HepG2 (cell line): ENCODE results near the gene ICAM5. TPM values are rescaled to one million over a fixed set of nuclear protein-coding genes. Genes with fewer than 3 reads are reported as not detected.

ENCODE experiments used
- GMEB1 ChIP-seq: sonication (generic); formaldehyde crosslinking; IDR thresholded peaks from 2 replicates; pipeline ENCODE4 v1.5.1; 2020; ENCODE audit warnings: missing genetic modification reagents, mild to moderate bottlenecking, borderline replicate concordance
- HOXA9 ChIP-seq: sonication (generic); formaldehyde crosslinking; IDR thresholded peaks from 2 replicates; pipeline ENCODE4 v1.8.1; 2022; ENCODE audit warnings: missing genetic modification reagents, mild to moderate bottlenecking, moderate library complexity, borderline replicate concordance
- MAZ ChIP-seq, 2 experiments: sonication (generic) in 1 of 2; formaldehyde crosslinking in 1 of 2; IDR thresholded peaks; 2 replicates each; pipeline versions ENCODE4 v1.5.0 to v1.6.1; 2012 to 2020; ENCODE audit warnings: low read depth in 2 of 2, mild to moderate bottlenecking in 2 of 2, borderline replicate concordance in 1 of 2, improper control_type of control experiment in 1 of 2, low read length in 1 of 2, missing genetic modification reagents in 1 of 2, moderate library complexity in 1 of 2
- MTF2 ChIP-seq: sonication (generic); formaldehyde crosslinking; IDR thresholded peaks from 2 replicates; pipeline ENCODE4 v1.5.0; 2020; ENCODE audit warnings: missing genetic modification reagents, borderline replicate concordance
- NR2F6 ChIP-seq, 2 experiments: IDR thresholded peaks; 2 replicates each; pipeline ENCODE4 v1.6.1; 2016; ENCODE audit warnings: antibody characterized with exemption in 1 of 2, mild to moderate bottlenecking in 1 of 2
- SOX5 ChIP-seq: IDR thresholded peaks from 2 replicates; pipeline ENCODE4 v1.6.1; 2016; ENCODE audit warnings: borderline replicate concordance
- STAT5B ChIP-seq: sonication (generic); formaldehyde crosslinking; IDR thresholded peaks from 2 replicates; pipeline ENCODE4 v1.4.0; 2020; ENCODE audit warnings: missing genetic modification reagents
- THAP11 ChIP-seq: IDR thresholded peaks from 2 replicates; pipeline ENCODE4 v1.6.1; 2016; ENCODE audit warnings: missing biosample characterization, missing genetic modification reagents
- XRCC5 ChIP-seq: fragments of 200-400 bp; formaldehyde crosslinking; optimal IDR thresholded peaks from 2 replicates; pipeline ENCODE3; 2017; ENCODE audit warnings: mild to moderate bottlenecking, low read length
- ZNF616 ChIP-seq: sonication (generic); formaldehyde crosslinking; IDR thresholded peaks from 2 replicates; pipeline ENCODE4 v1.5.0; 2020; ENCODE audit warnings: low read depth, mild to moderate bottlenecking, missing genetic modification reagents
- ZNF777 ChIP-seq: sonication (generic); formaldehyde crosslinking; IDR thresholded peaks from 2 replicates; pipeline ENCODE4 v1.4.0; 2020; ENCODE audit warnings: missing genetic modification reagents
- polyA plus RNA-seq, 8 experiments: library from polyadenylated mRNA; depleted of rRNA in 3 of 8; stranded (reverse) in 7 of 8; unstranded in 1 of 8; fragments of >200 nt; fragmentation: Illumina TruSeq in 4 of 8; extraction: Trizol in 4 of 8; gene quantifications; 2 replicates each; pipeline versions ENCODE4 v1.2.1 to v1.2.3, GENCODE V29; 2011 to 2016; ENCODE audit warnings: low read depth in 4 of 8, missing spikeins in 1 of 8, mixed read lengths in 1 of 8; ENCODE audit not compliant: insufficient read depth in 1 of 8
- total RNA-seq, 5 experiments: library from RNA; depleted of rRNA; stranded (reverse); fragments of >200 nt; fragmentation: Illumina TruSeq; extraction: Trizol; gene quantifications; 2 replicates each; pipeline ENCODE4 v1.2.3, GENCODE V29; 2016; ENCODE audit warnings: low read depth in 1 of 5
- TF ChIP-seq, protein P1 (sequence below): sonication (generic); formaldehyde crosslinking; IDR thresholded peaks from 2 replicates; pipeline ENCODE4 v1.4.0; 2020; ENCODE audit warnings: missing genetic modification reagents, borderline replicate concordance
- TF ChIP-seq, protein P2 (sequence below): sonication (generic); formaldehyde crosslinking; IDR thresholded peaks from 2 replicates; pipeline ENCODE4 v1.4.0; 2020; ENCODE audit warnings: missing genetic modification reagents
- TF ChIP-seq, protein P3 (sequence below): sonication (generic); formaldehyde crosslinking; IDR thresholded peaks from 2 replicates; pipeline ENCODE4 v1.4.0; 2020; ENCODE audit warnings: missing genetic modification reagents
- TF ChIP-seq, protein P4 (sequence below): sonication (generic); formaldehyde crosslinking; IDR thresholded peaks from 2 replicates; pipeline ENCODE4 v1.5.0; 2020; ENCODE audit warnings: missing genetic modification reagents, mild to moderate bottlenecking, borderline replicate concordance

The ICAM5 gene
- total and polyA plus RNA-seq, 2 of the 13 experiments (the other 11 are each of a cell fraction or from before 2014, with no cell fraction given), result 0.46 to 1.6 TPM

DNA sequence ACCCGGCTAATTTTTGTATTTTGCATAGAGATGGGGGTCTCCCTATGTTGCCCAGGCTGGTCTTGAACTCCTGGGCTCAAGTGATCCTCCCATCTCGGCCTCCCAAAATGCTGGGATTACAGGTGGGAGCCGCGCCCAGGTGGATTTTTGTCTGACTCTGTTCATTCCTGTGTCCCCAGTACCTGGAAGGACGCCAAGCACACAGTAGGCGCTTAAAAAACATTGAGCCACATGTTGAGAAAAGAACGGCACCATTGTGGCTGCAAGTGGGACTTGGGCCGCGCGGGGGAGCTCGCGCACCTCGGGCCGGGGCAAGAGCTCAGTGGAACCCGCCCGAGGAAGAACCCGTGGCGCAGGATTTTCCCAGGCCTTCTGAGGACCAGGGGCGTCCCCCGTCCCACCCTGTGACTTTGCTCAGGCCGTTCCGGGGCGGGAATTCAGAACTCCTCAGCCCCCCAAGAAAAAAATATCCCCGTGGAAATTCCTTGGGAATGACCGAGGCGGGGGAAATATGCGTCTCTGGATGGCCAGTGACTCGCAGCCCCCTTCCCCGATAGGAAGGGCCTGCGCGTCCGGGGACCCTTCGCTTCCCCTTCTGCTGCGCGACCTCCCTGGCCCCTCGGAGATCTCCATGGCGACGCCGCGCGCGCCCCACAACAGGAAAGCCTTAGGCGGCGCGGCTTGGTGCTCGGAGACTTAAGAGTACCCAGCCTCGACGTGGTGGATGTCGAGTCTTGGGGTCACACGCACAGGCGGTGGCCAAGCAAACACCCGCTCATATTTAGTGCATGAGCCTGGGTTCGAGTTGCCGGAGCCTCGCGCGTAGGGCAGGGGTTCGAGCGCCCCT lies 20.2 kb upstream of the ICAM5 start (continued):
- TF ChIP-seq NR2F6 (IDR thresholded peaks at IDR 0.05) (no peak), NR2F6 (CRISPR knock-in tag; IDR thresholded peaks at IDR 0.05) (0 out of 2 replicates have a peak, but pooled peaks have one; percentile 28), ZNF616 (CRISPR knock-in tag) (no peak), HOXA9 (CRISPR knock-in tag) (no peak), ZNF777 (CRISPR knock-in tag) (no peak), GMEB1 (CRISPR knock-in tag) (no peak), SOX5 (0 out of 2 replicates have a peak, but pooled peaks have one; percentile 10), MTF2 (CRISPR knock-in tag) (no peak), STAT5B (CRISPR knock-in tag) (no peak), MAZ (IDR thresholded peaks at IDR 0.05; ENCODE audit: borderline replicate concordance, low read depth, low read length) (no peak), MAZ (CRISPR knock-in tag; IDR thresholded peaks at IDR 0.05; ENCODE audit: low read depth) (no peak), THAP11 (0 out of 2 replicates have a peak, but pooled peaks have one; percentile 36), XRCC5 (peak; percentile 56)
- TF ChIP-seq, protein P1, sequence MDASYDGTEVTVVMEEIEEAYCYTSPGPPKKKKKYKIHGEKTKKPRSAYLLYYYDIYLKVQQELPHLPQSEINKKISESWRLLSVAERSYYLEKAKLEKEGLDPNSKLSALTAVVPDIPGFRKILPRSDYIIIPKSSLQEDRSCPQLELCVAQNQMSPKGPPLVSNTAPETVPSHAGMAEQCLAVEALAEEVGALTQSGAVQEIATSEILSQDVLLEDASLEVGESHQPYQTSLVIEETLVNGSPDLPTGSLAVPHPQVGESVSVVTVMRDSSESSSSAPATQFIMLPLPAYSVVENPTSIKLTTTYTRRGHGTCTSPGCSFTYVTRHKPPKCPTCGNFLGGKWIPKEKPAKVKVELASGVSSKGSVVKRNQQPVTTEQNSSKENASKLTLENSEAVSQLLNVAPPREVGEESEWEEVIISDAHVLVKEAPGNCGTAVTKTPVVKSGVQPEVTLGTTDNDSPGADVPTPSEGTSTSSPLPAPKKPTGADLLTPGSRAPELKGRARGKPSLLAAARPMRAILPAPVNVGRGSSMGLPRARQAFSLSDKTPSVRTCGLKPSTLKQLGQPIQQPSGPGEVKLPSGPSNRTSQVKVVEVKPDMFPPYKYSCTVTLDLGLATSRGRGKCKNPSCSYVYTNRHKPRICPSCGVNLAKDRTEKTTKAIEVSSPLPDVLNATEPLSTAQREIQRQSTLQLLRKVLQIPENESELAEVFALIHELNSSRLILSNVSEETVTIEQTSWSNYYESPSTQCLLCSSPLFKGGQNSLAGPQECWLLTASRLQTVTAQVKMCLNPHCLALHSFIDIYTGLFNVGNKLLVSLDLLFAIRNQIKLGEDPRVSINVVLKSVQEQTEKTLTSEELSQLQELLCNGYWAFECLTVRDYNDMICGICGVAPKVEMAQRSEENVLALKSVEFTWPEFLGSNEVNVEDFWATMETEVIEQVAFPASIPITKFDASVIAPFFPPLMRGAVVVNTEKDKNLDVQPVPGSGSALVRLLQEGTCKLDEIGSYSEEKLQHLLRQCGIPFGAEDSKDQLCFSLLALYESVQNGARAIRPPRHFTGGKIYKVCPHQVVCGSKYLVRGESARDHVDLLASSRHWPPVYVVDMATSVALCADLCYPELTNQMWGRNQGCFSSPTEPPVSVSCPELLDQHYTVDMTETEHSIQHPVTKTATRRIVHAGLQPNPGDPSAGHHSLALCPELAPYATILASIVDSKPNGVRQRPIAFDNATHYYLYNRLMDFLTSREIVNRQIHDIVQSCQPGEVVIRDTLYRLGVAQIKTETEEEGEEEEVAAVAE (CRISPR knock-in tag), result 0 out of 2 replicates have a peak, but pooled peaks have one; percentile 59
- TF ChIP-seq, protein P2, sequence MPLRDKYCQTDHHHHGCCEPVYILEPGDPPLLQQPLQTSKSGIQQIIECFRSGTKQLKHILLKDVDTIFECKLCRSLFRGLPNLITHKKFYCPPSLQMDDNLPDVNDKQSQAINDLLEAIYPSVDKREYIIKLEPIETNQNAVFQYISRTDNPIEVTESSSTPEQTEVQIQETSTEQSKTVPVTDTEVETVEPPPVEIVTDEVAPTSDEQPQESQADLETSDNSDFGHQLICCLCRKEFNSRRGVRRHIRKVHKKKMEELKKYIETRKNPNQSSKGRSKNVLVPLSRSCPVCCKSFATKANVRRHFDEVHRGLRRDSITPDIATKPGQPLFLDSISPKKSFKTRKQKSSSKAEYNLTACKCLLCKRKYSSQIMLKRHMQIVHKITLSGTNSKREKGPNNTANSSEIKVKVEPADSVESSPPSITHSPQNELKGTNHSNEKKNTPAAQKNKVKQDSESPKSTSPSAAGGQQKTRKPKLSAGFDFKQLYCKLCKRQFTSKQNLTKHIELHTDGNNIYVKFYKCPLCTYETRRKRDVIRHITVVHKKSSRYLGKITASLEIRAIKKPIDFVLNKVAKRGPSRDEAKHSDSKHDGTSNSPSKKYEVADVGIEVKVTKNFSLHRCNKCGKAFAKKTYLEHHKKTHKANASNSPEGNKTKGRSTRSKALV (CRISPR knock-in tag), result no peak
- TF ChIP-seq, protein P3, sequence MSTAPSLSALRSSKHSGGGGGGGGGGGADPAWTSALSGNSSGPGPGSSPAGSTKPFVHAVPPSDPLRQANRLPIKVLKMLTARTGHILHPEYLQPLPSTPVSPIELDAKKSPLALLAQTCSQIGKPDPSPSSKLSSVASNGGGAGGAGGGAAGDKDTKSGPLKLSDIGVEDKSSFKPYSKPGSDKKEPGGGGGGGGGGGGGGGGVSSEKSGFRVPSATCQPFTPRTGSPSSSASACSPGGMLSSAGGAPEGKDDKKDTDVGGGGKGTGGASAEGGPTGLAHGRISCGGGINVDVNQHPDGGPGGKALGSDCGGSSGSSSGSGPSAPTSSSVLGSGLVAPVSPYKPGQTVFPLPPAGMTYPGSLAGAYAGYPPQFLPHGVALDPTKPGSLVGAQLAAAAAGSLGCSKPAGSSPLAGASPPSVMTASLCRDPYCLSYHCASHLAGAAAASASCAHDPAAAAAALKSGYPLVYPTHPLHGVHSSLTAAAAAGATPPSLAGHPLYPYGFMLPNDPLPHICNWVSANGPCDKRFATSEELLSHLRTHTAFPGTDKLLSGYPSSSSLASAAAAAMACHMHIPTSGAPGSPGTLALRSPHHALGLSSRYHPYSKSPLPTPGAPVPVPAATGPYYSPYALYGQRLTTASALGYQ (CRISPR knock-in tag), result no peak
- TF ChIP-seq, protein P4, sequence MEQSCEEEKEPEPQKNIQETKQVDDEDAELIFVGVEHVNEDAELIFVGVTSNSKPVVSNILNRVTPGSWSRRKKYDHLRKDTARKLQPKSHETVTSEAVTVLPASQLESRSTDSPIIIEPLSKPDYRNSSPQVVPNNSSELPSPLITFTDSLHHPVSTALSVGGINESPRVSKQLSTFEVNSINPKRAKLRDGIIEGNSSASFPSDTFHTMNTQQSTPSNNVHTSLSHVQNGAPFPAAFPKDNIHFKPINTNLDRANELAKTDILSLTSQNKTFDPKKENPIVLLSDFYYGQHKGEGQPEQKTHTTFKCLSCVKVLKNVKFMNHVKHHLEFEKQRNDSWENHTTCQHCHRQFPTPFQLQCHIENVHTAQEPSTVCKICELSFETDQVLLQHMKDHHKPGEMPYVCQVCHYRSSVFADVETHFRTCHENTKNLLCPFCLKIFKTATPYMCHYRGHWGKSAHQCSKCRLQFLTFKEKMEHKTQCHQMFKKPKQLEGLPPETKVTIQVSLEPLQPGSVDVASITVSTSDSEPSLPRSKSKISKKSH, result no peak
